ENCODE data around the gene PLD3.

PLD3 gene

GRCh38 chr19:40394816-40395210 lies 46.3 kb downstream of the PLD3 start:
- Histone ChIP-seq H3K79me2 (ENCODE audit: control insufficient read depth, low read length) (no peaks in the 10 kb centered on the region), H3K9me2 (replicated peaks; ENCODE audit: control insufficient read depth, low read length) (no peaks in the 10 kb centered on the region), H3F3A (ENCODE audit: control insufficient read depth, insufficient read depth) (no peaks in the 10 kb centered on the region), H3K4me3 (ENCODE audit: low read length) (no peak overlapping the region), H3K4me2 (ENCODE audit: low read length) (no peak overlapping the region), H3K4me1 (ENCODE audit: control insufficient read depth, low read length) (no peaks in the 10 kb centered on the region), H3K27ac (ENCODE audit: low read depth, low read length) (no peak overlapping the region), H4K20me1 (ENCODE audit: control insufficient read depth, insufficient read depth, low read depth, low read length) (no peaks in the 10 kb centered on the region), H3K27me3 (ENCODE audit: control insufficient read depth, low read length) (no peaks in the 10 kb centered on the region), H3K9me3 (ENCODE audit: control insufficient read depth, insufficient read depth, low read length) (no peaks in the 10 kb centered on the region), H3K36me3 (ENCODE audit: control insufficient read depth, low read length) (no peaks in the 10 kb centered on the region)
- TF ChIP-seq EZH2phosphoT487 (IDR thresholded peaks at IDR 0.05; ENCODE audit: borderline replicate concordance, low read length), result no peak

- Histone ChIP-seq H3K9me3 (ENCODE audit: control insufficient read depth, insufficient read depth, low read length) (no peaks in the 10 kb centered on the region), H3K27ac (ENCODE audit: low read depth, low read length) (no peak overlapping the region), H3K36me3 (ENCODE audit: control insufficient read depth, low read length) (no peaks in the 10 kb centered on the region), H3K27me3 (ENCODE audit: control insufficient read depth, low read length) (no peaks in the 10 kb centered on the region), H3K9me2 (replicated peaks; ENCODE audit: control insufficient read depth, low read length) (no peaks in the 10 kb centered on the region), H3F3A (ENCODE audit: control insufficient read depth, insufficient read depth) (no peaks in the 10 kb centered on the region), H3K79me2 (ENCODE audit: control insufficient read depth, low read length) (no peaks in the 10 kb centered on the region), H3K4me2 (ENCODE audit: low read length) (no peak overlapping the region), H3K4me1 (ENCODE audit: control insufficient read depth, low read length) (no peaks in the 10 kb centered on the region), H4K20me1 (ENCODE audit: control insufficient read depth, insufficient read depth, low read depth, low read length) (no peaks in the 10 kb centered on the region), H3K4me3 (ENCODE audit: low read length) (no peak overlapping the region)
- TF ChIP-seq CTCF (IDR thresholded peaks at IDR 0.05; ENCODE audit: low read depth, low read length, poor library complexity, severe bottlenecking) (no peak), EZH2phosphoT487 (IDR thresholded peaks at IDR 0.05; ENCODE audit: borderline replicate concordance, low read length) (no peak)
Observed at GRCh38 chr19:40395956-40396355, 47.5 kb downstream of the PLD3 start.

- no peak overlapping the region for H3K4me3 ChIP-seq (ENCODE audit: low read length)
- H4K20me1 ChIP-seq (ENCODE audit: control insufficient read depth, insufficient read depth, low read depth, low read length), result no peaks in the 10 kb centered on the region
- H3K27ac ChIP-seq (ENCODE audit: low read depth, low read length), result no peak overlapping the region
- H3K27me3 ChIP-seq (ENCODE audit: control insufficient read depth, low read length), result no peaks in the 10 kb centered on the region
- H3K4me2 ChIP-seq (ENCODE audit: low read length), result no peak overlapping the region
- TF ChIP-seq EZH2phosphoT487 (IDR thresholded peaks at IDR 0.05; ENCODE audit: borderline replicate concordance, low read length), result no peak
- no peak for TF ChIP-seq CTCF (IDR thresholded peaks at IDR 0.05; ENCODE audit: low read depth, low read length, poor library complexity, severe bottlenecking)
- no peaks in the 10 kb centered on the region for H3K36me3 ChIP-seq (ENCODE audit: control insufficient read depth, low read length)
- H3K4me1 ChIP-seq (ENCODE audit: control insufficient read depth, low read length), result no peaks in the 10 kb centered on the region
- H3K9me2 ChIP-seq (replicated peaks; ENCODE audit: control insufficient read depth, low read length), result no peaks in the 10 kb centered on the region
- H3K9me3 ChIP-seq (ENCODE audit: control insufficient read depth, insufficient read depth, low read length), result no peaks in the 10 kb centered on the region
- no peaks in the 10 kb centered on the region for H3F3A ChIP-seq (ENCODE audit: control insufficient read depth, insufficient read depth)
- H3K79me2 ChIP-seq (ENCODE audit: control insufficient read depth, low read length), result no peaks in the 10 kb centered on the region
Observed at GRCh38 chr19:40396886-40397567, 48.5 kb downstream of the PLD3 start.

- Histone ChIP-seq H3K27me3 (ENCODE audit: control insufficient read depth, low read length) (no peaks in the 10 kb centered on the region), H3K4me2 (ENCODE audit: low read length) (no peak overlapping the region), H4K20me1 (ENCODE audit: control insufficient read depth, insufficient read depth, low read depth, low read length) (no peaks in the 10 kb centered on the region), H3K27ac (ENCODE audit: low read depth, low read length) (no peak overlapping the region), H3K79me2 (ENCODE audit: control insufficient read depth, low read length) (no peaks in the 10 kb centered on the region), H3F3A (ENCODE audit: control insufficient read depth, insufficient read depth) (no peaks in the 10 kb centered on the region), H3K9me2 (replicated peaks; ENCODE audit: control insufficient read depth, low read length) (no peaks in the 10 kb centered on the region), H3K36me3 (ENCODE audit: control insufficient read depth, low read length) (no peaks in the 10 kb centered on the region), H3K4me3 (ENCODE audit: low read length) (no peak overlapping the region), H3K9me3 (ENCODE audit: control insufficient read depth, insufficient read depth, low read length) (no peaks in the 10 kb centered on the region), H3K4me1 (ENCODE audit: control insufficient read depth, low read length) (no peaks in the 10 kb centered on the region)
- TF ChIP-seq CTCF (IDR thresholded peaks at IDR 0.05; ENCODE audit: low read depth, low read length, poor library complexity, severe bottlenecking) (no peak), EZH2phosphoT487 (IDR thresholded peaks at IDR 0.05; ENCODE audit: borderline replicate concordance, low read length) (no peak)
Observed at GRCh38 chr19:40397568-40397906, 49.0 kb downstream of the PLD3 start.
